ENCODE data around the gene KLHL13. TPM values are rescaled to one million over a fixed set of nuclear protein-coding genes. Genes with fewer than 3 reads are reported as not detected.
"Not testable (repeated sequence)": the region's sequence is repeated elsewhere in the genome, so short reads cannot be mapped to it uniquely, and the experiment has no call there.

The KLHL13 gene
- total RNA-seq, 4 donors from 2014 or later = 14.2 to 32.6 (median 21.8) TPM

- WGBS, 2 donors (ENCODE audit: low coverage in 1 of 2) = no CpG with 5 or more reads among the region's 1 CpG
- H3K27me3 ChIP-seq = no peaks in the 10 kb centered on the region
- ATAC-seq = no peak
- no peak overlapping the region for H3K27ac ChIP-seq
- no peaks in the 10 kb centered on the region for H3K9me3 ChIP-seq
- no peaks in the 10 kb centered on the region for H3K4me1 ChIP-seq
- H3K4me3 ChIP-seq = no peak overlapping the region
- TF ChIP-seq POLR2A (IDR thresholded peaks at IDR 0.05) (no peak), EP300 (IDR thresholded peaks at IDR 0.05) (no peak), CTCF (IDR thresholded peaks at IDR 0.05) (no peak), POLR2AphosphoS5 (IDR thresholded peaks at IDR 0.05) (no peak)
- no peaks in the 10 kb centered on the region for H3K36me3 ChIP-seq
These were observed 36.7 kb upstream of the KLHL13 start for GRCh38 chrX:118153270-118153669.

- Histone ChIP-seq H3K4me1 (no peaks in the 10 kb centered on the region), H3K27me3 (no peaks in the 10 kb centered on the region), H3K9me3 (no peaks in the 10 kb centered on the region), H3K27ac (no peak overlapping the region), H3K36me3 (no peaks in the 10 kb centered on the region), H3K4me3 (no peak overlapping the region)
- TF ChIP-seq POLR2AphosphoS5 (IDR thresholded peaks at IDR 0.05) = no peak
- TF ChIP-seq EP300 (IDR thresholded peaks at IDR 0.05) = no peak
- no peak for TF ChIP-seq CTCF (IDR thresholded peaks at IDR 0.05)
- TF ChIP-seq POLR2A (IDR thresholded peaks at IDR 0.05) = no peak
- 37 to 50% methylated on average over 1 to 2 of the region's 2 CpGs for WGBS, 2 donors (ENCODE audit: low coverage in 1 of 2)
- no peak for ATAC-seq
These were observed 36.1 kb upstream of the KLHL13 start for GRCh38 chrX:118152721-118153120.

GRCh38 chrX:118148737-118149136, 32.1 kb upstream of the KLHL13 start:
- Histone ChIP-seq H3K4me3 (no peak overlapping the region), H3K4me1 (no peaks in the 10 kb centered on the region), H3K9me3 (no peaks in the 10 kb centered on the region), H3K36me3 (no peaks in the 10 kb centered on the region), H3K27ac (no peak overlapping the region), H3K27me3 (no peaks in the 10 kb centered on the region)
- no peak for TF ChIP-seq POLR2AphosphoS5 (IDR thresholded peaks at IDR 0.05)
- TF ChIP-seq CTCF (IDR thresholded peaks at IDR 0.05) = no peak
- no peak for TF ChIP-seq EP300 (IDR thresholded peaks at IDR 0.05)
- TF ChIP-seq POLR2A (IDR thresholded peaks at IDR 0.05) = no peak
- ATAC-seq = no peak
- 57 to 83% methylated on average over 1 of the region's 1 CpG for WGBS, 2 donors (ENCODE audit: low coverage in 1 of 2)

GRCh38 chrX:118147771-118148170, 31.2 kb upstream of the KLHL13 start:
- H3K27me3 ChIP-seq, H3K36me3 ChIP-seq, H3K27ac ChIP-seq, ATAC-seq, H3K9me3 ChIP-seq, H3K4me1 ChIP-seq, H3K4me3 ChIP-seq: not testable (repeated sequence)
- WGBS, 2 donors (ENCODE audit: low coverage in 1 of 2) = 100% methylated on average over 3 of the region's 3 CpGs; no CpG with 5 or more reads in 1 of the 2 donors

- TF ChIP-seq EP300 (IDR thresholded peaks at IDR 0.05) (no peak), CTCF (IDR thresholded peaks at IDR 0.05) (no peak), POLR2AphosphoS5 (IDR thresholded peaks at IDR 0.05) (no peak), POLR2A (IDR thresholded peaks at IDR 0.05) (no peak)
- WGBS, 2 donors (ENCODE audit: low coverage in 1 of 2) = 67 to 81% methylated on average over 2 to 3 of the region's 3 CpGs
- Histone ChIP-seq H3K36me3 (no peaks in the 10 kb centered on the region), H3K27me3 (no peaks in the 10 kb centered on the region), H3K4me1 (no peaks in the 10 kb centered on the region), H3K9me3 (no peaks in the 10 kb centered on the region), H3K27ac (no peak overlapping the region), H3K4me3 (no peak overlapping the region)
- no peak for ATAC-seq
These were observed 27.0 kb upstream of the KLHL13 start for GRCh38 chrX:118143578-118143977.

Measured in gastroesophageal sphincter (tissue), 4 donors.